ENCODE results near the gene PTPN3. TPM values are rescaled to one million over a fixed set of nuclear protein-coding genes. Genes with fewer than 3 reads are reported as not detected.

The PTPN3 gene
- total and polyA plus RNA-seq, 10 of the 15 experiments (the other 5 are each of a cell fraction or from before 2014, with no cell fraction given), result 0.18 to 1.3 (median 0.39) TPM

GRCh38 chr9:109440797-109441287 lies 57.3 kb downstream of the PTPN3 start (continued):
- TF ChIP-seq HDAC6 (IDR thresholded peaks at IDR 0.05; ENCODE audit: unreplicated experiment) (no peak), NFYA (IDR thresholded peaks at IDR 0.05; ENCODE audit: borderline replicate concordance, low read depth, low read length) (no peak), HDGF (IDR thresholded peaks at IDR 0.05) (no peak), TCF3 (IDR thresholded peaks at IDR 0.05; ENCODE audit: borderline replicate concordance, insufficient read depth, low read depth, low read length) (no peak), USF1 (IDR thresholded peaks at IDR 0.05; ENCODE audit: borderline replicate concordance, extremely low read length, insufficient read depth, low read depth, low read length) (no peak), CUX1 (IDR thresholded peaks at IDR 0.05; ENCODE audit: insufficient replicate concordance, low read depth, low read length) (no peak), ZBTB11 (CRISPR knock-in tag; IDR thresholded peaks at IDR 0.05) (no peak), LARP7 (IDR thresholded peaks at IDR 0.05) (no peak), SRF (IDR thresholded peaks at IDR 0.05; ENCODE audit: low read depth in 2 of 2, low read length in 2 of 2) (no peak), MXI1 (IDR thresholded peaks at IDR 0.05; ENCODE audit: low read depth, low read length) (no peak), E4F1 (IDR thresholded peaks at IDR 0.05; ENCODE audit: borderline replicate concordance, partially characterized antibody) (no peak), POLR2AphosphoS2 (IDR thresholded peaks at IDR 0.05; ENCODE audit: low read depth, low read length) (no peak), SMARCA5 (IDR thresholded peaks at IDR 0.05) (no peak), ZZZ3 (IDR thresholded peaks at IDR 0.05; ENCODE audit: control insufficient read depth, insufficient read length, low read depth) (no peak), SIX5 (IDR thresholded peaks at IDR 0.05; ENCODE audit: low read depth, low read length, severe bottlenecking) (no peak), ZNF384 (IDR thresholded peaks at IDR 0.05; ENCODE audit: borderline replicate concordance, low read depth, low read length) (no peak)

Data from GM12878 (cell line).